B cell (primary cell): Measurements from ENCODE around the gene DDX39B.

Experiments
- EZH2 ChIP-seq: IDR thresholded peaks from 2 replicates; pipeline ENCODE4 v1.6.1; 2012; ENCODE audit warnings: borderline replicate concordance, low read depth, mild to moderate bottlenecking, moderate library complexity, low read length; ENCODE audit not compliant: insufficient read depth, poor library complexity, severe bottlenecking
- TF ChIP-seq, protein P1 (sequence below): fragments of 200-600 bp; IDR thresholded peaks from one replicate; pipeline ENCODE4 v1.8.0; 2022; ENCODE audit warnings: antibody characterized with exemption, mild to moderate bottlenecking

DNA sequence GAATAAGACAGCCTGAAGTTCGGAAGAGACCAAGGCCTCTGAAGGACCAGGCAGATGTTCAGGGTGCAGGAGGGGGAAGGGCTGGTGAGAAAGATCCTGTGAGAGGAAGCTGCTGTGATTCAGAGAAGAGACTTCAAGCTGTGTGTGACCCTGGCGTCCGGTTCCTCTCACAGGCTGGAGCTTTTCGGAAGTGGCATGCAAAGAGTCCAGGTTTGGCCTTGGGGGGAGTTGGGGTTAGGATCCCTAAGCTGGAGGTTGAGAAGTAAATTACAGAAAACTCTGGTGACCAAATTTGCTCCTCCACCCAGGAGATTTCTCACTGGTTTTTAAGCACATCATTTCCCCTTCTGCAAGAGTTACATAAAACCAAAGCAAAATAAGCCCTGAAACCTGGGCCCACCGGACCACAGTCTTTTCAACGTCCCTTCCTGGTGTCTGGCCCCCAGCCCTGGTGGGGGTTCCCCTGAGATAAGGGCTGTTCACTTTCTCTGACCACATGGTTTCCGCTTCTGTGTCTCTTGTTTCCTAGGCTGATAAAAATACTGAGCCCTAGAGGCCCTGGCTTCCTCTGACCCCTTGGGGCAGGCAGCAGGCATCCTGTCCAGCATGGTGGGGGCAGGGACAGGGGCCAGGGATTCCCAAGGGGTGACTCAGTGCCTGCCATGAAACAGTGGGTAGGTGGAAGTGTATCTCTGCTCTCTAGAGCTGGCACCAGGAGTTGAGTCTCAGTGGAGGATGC lies 18.3 kb upstream of the DDX39B start:
- TF ChIP-seq, protein P1, sequence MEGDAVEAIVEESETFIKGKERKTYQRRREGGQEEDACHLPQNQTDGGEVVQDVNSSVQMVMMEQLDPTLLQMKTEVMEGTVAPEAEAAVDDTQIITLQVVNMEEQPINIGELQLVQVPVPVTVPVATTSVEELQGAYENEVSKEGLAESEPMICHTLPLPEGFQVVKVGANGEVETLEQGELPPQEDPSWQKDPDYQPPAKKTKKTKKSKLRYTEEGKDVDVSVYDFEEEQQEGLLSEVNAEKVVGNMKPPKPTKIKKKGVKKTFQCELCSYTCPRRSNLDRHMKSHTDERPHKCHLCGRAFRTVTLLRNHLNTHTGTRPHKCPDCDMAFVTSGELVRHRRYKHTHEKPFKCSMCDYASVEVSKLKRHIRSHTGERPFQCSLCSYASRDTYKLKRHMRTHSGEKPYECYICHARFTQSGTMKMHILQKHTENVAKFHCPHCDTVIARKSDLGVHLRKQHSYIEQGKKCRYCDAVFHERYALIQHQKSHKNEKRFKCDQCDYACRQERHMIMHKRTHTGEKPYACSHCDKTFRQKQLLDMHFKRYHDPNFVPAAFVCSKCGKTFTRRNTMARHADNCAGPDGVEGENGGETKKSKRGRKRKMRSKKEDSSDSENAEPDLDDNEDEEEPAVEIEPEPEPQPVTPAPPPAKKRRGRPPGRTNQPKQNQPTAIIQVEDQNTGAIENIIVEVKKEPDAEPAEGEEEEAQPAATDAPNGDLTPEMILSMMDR = no peak
- TF ChIP-seq EZH2 = no peak
